GM23338 (cell line): ENCODE data around the gene PLIN5.

Experiments
- CREB1 ChIP-seq: fragments of 250-450 bp; sonication (Bioruptor Pico); IDR thresholded peaks from 2 replicates; pipeline ENCODE4 v1.5.0; 2020; ENCODE audit warnings: low read depth, mild to moderate bottlenecking, moderate library complexity
- EZH2 ChIP-seq: fragments of 200-600 bp; sonication (generic); IDR thresholded peaks from one replicate; pipeline ENCODE4 v1.8.0; 2017; ENCODE audit warnings: antibody characterized with exemption, mild to moderate bottlenecking, low read depth; ENCODE audit not compliant: unreplicated experiment
- NANOG ChIP-seq: IDR thresholded peaks from 2 replicates; pipeline ENCODE4 v1.6.1; 2016; ENCODE audit warnings: antibody characterized with exemption, borderline replicate concordance
- POLR2AphosphoS5 ChIP-seq: IDR thresholded peaks from 2 replicates; pipeline ENCODE4 v1.6.1; 2016; ENCODE audit warnings: antibody characterized with exemption, low read depth
- STAT1 ChIP-seq: IDR thresholded peaks from one replicate; pipeline ENCODE4 v1.6.1; 2016; ENCODE audit warnings: antibody characterized with exemption; ENCODE audit not compliant: unreplicated experiment
- TF ChIP-seq, protein P1 (sequence below), 2 experiments: fragments of 200-600 bp in 1 of 2; sonication (generic) in 1 of 2; conservative IDR thresholded peaks; 2 replicates each; pipeline versions ENCODE4 v1.5.1 to v1.6.1; 2016 to 2017; ENCODE audit warnings: antibody characterized with exemption in 2 of 2, low read depth in 2 of 2, mild to moderate bottlenecking in 2 of 2, moderate library complexity in 1 of 2
- TF ChIP-seq, protein P2 (sequence below): IDR thresholded peaks from one replicate; pipeline ENCODE4 v1.6.1; 2018; ENCODE audit warnings: antibody characterized with exemption; ENCODE audit not compliant: unreplicated experiment
- TF ChIP-seq, protein P3 (sequence below): IDR thresholded peaks from 2 replicates; pipeline ENCODE4 v1.6.1; 2016; ENCODE audit warnings: antibody characterized with exemption

DNA sequence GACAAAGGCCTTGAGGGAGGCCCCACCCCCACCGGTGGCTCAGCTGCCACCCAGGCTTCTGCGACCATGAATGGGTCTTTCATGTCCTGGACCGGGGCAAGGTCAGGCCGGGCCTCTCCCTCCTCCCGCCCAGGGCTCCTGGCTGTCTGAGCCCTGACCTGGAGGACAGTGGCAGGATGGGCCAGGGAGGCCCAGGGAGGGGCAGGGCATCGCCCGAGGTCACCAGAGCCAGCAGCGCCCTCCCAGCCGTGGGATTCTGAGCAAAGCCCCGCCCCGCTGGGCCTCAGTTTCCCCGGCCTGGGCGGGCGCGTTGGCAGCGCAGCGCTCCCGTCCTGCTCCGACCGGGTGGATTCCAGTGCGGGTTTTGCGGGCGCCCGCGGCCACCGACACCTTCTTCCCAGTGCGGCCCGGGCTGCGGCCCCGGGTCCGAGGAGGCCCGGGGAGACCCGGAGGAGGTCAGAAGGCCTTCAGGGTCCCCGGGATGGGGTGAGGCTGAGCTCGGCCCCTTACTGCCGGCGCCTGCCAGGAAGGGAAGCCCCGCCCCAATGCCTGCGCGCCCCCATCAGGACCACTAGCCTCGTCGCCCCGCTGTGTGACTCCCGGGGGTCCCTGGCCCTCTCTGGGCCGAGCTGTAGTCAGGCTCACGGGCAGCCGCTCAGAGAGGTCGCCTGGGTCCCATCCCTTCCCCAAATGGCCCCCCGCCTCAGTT is 49.1 kb upstream of the PLIN5 start:
- TF ChIP-seq, protein P1, sequence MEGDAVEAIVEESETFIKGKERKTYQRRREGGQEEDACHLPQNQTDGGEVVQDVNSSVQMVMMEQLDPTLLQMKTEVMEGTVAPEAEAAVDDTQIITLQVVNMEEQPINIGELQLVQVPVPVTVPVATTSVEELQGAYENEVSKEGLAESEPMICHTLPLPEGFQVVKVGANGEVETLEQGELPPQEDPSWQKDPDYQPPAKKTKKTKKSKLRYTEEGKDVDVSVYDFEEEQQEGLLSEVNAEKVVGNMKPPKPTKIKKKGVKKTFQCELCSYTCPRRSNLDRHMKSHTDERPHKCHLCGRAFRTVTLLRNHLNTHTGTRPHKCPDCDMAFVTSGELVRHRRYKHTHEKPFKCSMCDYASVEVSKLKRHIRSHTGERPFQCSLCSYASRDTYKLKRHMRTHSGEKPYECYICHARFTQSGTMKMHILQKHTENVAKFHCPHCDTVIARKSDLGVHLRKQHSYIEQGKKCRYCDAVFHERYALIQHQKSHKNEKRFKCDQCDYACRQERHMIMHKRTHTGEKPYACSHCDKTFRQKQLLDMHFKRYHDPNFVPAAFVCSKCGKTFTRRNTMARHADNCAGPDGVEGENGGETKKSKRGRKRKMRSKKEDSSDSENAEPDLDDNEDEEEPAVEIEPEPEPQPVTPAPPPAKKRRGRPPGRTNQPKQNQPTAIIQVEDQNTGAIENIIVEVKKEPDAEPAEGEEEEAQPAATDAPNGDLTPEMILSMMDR (conservative IDR thresholded peaks at IDR 0.05; ENCODE audit: low read depth in 2 of 2), result no peak
- TF ChIP-seq CREB1 (no peak), POLR2AphosphoS5 (no peak), NANOG (no peak), STAT1 (no peak), EZH2 (no peak)
- TF ChIP-seq, protein P2, sequence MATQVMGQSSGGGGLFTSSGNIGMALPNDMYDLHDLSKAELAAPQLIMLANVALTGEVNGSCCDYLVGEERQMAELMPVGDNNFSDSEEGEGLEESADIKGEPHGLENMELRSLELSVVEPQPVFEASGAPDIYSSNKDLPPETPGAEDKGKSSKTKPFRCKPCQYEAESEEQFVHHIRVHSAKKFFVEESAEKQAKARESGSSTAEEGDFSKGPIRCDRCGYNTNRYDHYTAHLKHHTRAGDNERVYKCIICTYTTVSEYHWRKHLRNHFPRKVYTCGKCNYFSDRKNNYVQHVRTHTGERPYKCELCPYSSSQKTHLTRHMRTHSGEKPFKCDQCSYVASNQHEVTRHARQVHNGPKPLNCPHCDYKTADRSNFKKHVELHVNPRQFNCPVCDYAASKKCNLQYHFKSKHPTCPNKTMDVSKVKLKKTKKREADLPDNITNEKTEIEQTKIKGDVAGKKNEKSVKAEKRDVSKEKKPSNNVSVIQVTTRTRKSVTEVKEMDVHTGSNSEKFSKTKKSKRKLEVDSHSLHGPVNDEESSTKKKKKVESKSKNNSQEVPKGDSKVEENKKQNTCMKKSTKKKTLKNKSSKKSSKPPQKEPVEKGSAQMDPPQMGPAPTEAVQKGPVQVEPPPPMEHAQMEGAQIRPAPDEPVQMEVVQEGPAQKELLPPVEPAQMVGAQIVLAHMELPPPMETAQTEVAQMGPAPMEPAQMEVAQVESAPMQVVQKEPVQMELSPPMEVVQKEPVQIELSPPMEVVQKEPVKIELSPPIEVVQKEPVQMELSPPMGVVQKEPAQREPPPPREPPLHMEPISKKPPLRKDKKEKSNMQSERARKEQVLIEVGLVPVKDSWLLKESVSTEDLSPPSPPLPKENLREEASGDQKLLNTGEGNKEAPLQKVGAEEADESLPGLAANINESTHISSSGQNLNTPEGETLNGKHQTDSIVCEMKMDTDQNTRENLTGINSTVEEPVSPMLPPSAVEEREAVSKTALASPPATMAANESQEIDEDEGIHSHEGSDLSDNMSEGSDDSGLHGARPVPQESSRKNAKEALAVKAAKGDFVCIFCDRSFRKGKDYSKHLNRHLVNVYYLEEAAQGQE, result no peak
- TF ChIP-seq, protein P3, sequence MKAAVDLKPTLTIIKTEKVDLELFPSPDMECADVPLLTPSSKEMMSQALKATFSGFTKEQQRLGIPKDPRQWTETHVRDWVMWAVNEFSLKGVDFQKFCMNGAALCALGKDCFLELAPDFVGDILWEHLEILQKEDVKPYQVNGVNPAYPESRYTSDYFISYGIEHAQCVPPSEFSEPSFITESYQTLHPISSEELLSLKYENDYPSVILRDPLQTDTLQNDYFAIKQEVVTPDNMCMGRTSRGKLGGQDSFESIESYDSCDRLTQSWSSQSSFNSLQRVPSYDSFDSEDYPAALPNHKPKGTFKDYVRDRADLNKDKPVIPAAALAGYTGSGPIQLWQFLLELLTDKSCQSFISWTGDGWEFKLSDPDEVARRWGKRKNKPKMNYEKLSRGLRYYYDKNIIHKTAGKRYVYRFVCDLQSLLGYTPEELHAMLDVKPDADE, result no peak
